Left lung (tissue), 10 donors: Measurements from ENCODE around the gene MBD4. TPM values are rescaled to one million over a fixed set of nuclear protein-coding genes. Genes with fewer than 3 reads are reported as not detected.
A peak's percentile ranks its signal among the peaks of the same experiment; 100 is the strongest.

Experiments
- ATAC-seq: fragments of 200-7000 bp; cut with Tn5 transposase; one replicate; pipeline ENCODE4 v1.9.1; 2020; ENCODE audit warnings: moderate library complexity
- DNase-seq, 4 donors: peaks; one replicate each; pipeline ENCODE4 v3.0.0-alpha.2; 2013 to 2020
- H3K27ac ChIP-seq, 2 donors: fragments of 200-600 bp; sonication (generic) in 1 of 2; one replicate each; pipeline versions ENCODE4 v1.5.0 to v1.8.0; 2020 to 2021
- H3K27me3 ChIP-seq, 2 donors: fragments of 200-600 bp; sonication (generic) in 1 of 2; one replicate each; pipeline versions ENCODE4 v1.5.0 to v1.8.0; 2020 to 2021
- H3K36me3 ChIP-seq, 2 donors: fragments of 200-600 bp; sonication (generic) in 1 of 2; one replicate each; pipeline versions ENCODE4 v1.5.0 to v1.8.0; 2020 to 2021
- H3K4me1 ChIP-seq, 2 donors: fragments of 200-600 bp; one replicate each; pipeline ENCODE4 v1.8.0; 2021
- H3K4me3 ChIP-seq, 2 donors: fragments of 200-600 bp; sonication (generic) in 1 of 2; one replicate each; pipeline versions ENCODE4 v1.5.0 to v1.8.0; 2020 to 2021; ENCODE audit warnings: mild to moderate bottlenecking in 1 of 2
- H3K9me3 ChIP-seq, 2 donors: fragments of 200-600 bp; sonication (generic) in 1 of 2; one replicate each; pipeline versions ENCODE4 v1.5.0 to v1.8.0; 2020 to 2021
- intact Hi-C, 2 donors: fragments of 100-400 bp; cut with DNase I; formaldehyde crosslinking; loops; one replicate each; pipeline versions ENCODE4 v1.11.2 to v1.14.2; 2022
- polyA plus RNA-seq, 6 donors: library from polyadenylated mRNA; unstranded; fragments of 120-200 nt; gene quantifications; one replicate each; pipeline ENCODE4 v1.2.1, GENCODE V29; 2013; ENCODE audit not compliant: insufficient read length in 6 of 6
- total RNA-seq, 2 donors: library from RNA; stranded (reverse); fragmentation: NEBNext Ultra II Directional; extraction: Animal tissue kit (Norgen Biotek cat#: 25700); gene quantifications; one replicate each; pipeline ENCODE4 v1.2.1, GENCODE V29; 2021
- TF ChIP-seq, protein P1 (sequence below), 2 donors: fragments of 200-600 bp; sonication (generic) in 1 of 2; IDR thresholded peaks; one replicate each; pipeline versions ENCODE4 v1.5.0 to v1.8.0; 2021; ENCODE audit warnings: antibody characterized with exemption in 2 of 2
- donor health status: DM: no; HTN: yes; CAD: no.
- donor health status: DM: no; HTN: no; CAD: no.

MBD4 gene
- total and polyA plus RNA-seq, 8 donors = 29.9 to 62.1 (median 52.2) TPM

- Histone ChIP-seq H3K4me3 (peak overlapping the region; percentile 77 to 87), H3K36me3 (peaks cover 8 to 24% of the 10 kb centered on the region in 2 donors), H3K4me1 (peaks cover 26 to 85% of the 10 kb centered on the region in 2 donors), H3K27me3 (no peaks in the 10 kb centered on the region), H3K9me3 (no peaks in the 10 kb centered on the region), H3K27ac (peak overlapping the region; percentile 93 to 97)
- ATAC-seq (no peak), DNase-seq (peak in 1 of 4 donors; percentile 51)
- intact Hi-C loops = no loop called here
- TF ChIP-seq, protein P1, sequence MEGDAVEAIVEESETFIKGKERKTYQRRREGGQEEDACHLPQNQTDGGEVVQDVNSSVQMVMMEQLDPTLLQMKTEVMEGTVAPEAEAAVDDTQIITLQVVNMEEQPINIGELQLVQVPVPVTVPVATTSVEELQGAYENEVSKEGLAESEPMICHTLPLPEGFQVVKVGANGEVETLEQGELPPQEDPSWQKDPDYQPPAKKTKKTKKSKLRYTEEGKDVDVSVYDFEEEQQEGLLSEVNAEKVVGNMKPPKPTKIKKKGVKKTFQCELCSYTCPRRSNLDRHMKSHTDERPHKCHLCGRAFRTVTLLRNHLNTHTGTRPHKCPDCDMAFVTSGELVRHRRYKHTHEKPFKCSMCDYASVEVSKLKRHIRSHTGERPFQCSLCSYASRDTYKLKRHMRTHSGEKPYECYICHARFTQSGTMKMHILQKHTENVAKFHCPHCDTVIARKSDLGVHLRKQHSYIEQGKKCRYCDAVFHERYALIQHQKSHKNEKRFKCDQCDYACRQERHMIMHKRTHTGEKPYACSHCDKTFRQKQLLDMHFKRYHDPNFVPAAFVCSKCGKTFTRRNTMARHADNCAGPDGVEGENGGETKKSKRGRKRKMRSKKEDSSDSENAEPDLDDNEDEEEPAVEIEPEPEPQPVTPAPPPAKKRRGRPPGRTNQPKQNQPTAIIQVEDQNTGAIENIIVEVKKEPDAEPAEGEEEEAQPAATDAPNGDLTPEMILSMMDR (IDR thresholded peaks at IDR 0.05) = no peak
Measured at GRCh38 chr3:129440618-129441190, 956 bp upstream of the MBD4 start.

DNA sequence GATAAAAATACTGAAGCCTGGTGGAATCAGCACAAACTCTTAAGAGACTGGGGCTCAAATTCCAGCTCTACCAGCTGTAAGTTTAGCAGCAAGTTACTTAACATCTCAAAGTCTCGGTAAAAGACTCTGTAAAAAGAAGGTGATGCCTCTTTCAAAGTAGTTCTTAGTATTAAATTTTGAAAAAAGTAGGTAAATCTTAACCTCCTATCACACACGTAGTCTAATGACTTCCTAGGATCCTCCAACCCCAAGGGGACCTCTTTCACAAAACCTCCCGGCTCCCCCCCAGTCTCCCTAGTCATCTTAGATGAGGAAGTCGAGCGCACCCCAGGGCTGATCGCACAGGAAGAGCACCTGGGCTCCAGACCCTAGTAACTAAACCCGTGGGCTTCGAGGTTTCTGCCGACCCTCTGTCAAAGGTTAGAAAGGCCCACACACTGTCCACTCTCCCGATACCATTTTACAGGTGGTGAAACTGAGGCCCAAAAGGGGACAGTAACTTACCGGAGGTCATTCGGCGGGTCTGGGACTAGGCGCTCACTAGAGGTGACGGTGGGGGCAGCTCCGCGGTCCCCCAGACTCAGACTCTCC lies 427 bp downstream of the MBD4 start:
- ATAC-seq = peak; percentile 15
- Histone ChIP-seq H3K27me3 (no peaks in the 10 kb centered on the region), H3K4me1 (peaks cover 30 to 81% of the 10 kb centered on the region in 2 donors), H3K9me3 (no peaks in the 10 kb centered on the region), H3K36me3 (peaks cover 8 to 36% of the 10 kb centered on the region in 2 donors), H3K27ac (peak overlapping the region; percentile 93 to 97), H3K4me3 (peak overlapping the region; percentile 77 to 87)
- DNase-seq = peak in 2 of 4 donors; percentile 70 to 81
- intact Hi-C loops = no loop called here
- TF ChIP-seq, protein P1 (IDR thresholded peaks at IDR 0.05) = no peak

DNA sequence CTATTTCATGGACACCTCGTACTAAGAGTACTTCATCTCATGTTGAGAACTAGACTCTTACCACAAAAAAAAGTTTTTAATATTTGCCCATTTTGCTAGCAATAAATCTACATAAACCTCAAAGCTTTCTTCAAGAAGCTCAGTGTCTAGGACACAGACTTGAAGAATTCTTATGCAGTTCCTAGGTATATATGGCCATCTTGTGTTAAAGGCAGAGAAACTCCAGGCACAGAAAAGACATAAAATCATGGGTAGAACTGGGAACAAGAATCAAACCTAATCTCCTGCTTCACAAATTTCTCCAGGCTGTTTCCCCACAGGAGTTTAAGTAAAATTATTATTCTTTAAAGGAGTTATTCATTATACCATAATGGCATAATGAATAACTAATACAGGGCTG lies 4.4 kb downstream of the MBD4 start:
- H3K27ac ChIP-seq = no peak overlapping the region
- intact Hi-C loops = no loop called here
- TF ChIP-seq, protein P1 (IDR thresholded peaks at IDR 0.05) = no peak
- no peaks in the 10 kb centered on the region for H3K27me3 ChIP-seq
- no peaks in the 10 kb centered on the region for H3K9me3 ChIP-seq
- peaks cover 10 to 50% of the 10 kb centered on the region in 2 donors for H3K4me1 ChIP-seq
- no peak for DNase-seq
- H3K4me3 ChIP-seq = peak overlapping the region in 1 of 2 donors; percentile 6
- no peak for ATAC-seq
- H3K36me3 ChIP-seq = peaks cover 8 to 75% of the 10 kb centered on the region in 2 donors

- Histone ChIP-seq H3K9me3 (no peaks in the 10 kb centered on the region), H3K36me3 (peaks cover 8 to 84% of the 10 kb centered on the region in 2 donors), H3K27me3 (no peaks in the 10 kb centered on the region), H3K27ac (no peak overlapping the region), H3K4me3 (no peak overlapping the region), H3K4me1 (peaks cover 10 to 50% of the 10 kb centered on the region in 2 donors)
- TF ChIP-seq, protein P1 (IDR thresholded peaks at IDR 0.05) = no peak
- intact Hi-C loops = no loop called here
- ATAC-seq (no peak), DNase-seq (no peak)
Measured at GRCh38 chr3:129434140-129434539, 5.6 kb downstream of the MBD4 start.

GRCh38 chr3:129433565-129433964 lies 6.2 kb downstream of the MBD4 start:
- ATAC-seq (no peak), DNase-seq (no peak)
- intact Hi-C loops = no loop called here
- Histone ChIP-seq H3K27ac (no peak overlapping the region), H3K4me3 (no peak overlapping the region), H3K36me3 (peaks cover 8 to 84% of the 10 kb centered on the region in 2 donors), H3K27me3 (no peaks in the 10 kb centered on the region), H3K4me1 (peaks cover 10 to 50% of the 10 kb centered on the region in 2 donors), H3K9me3 (no peaks in the 10 kb centered on the region)
- TF ChIP-seq, protein P1 (IDR thresholded peaks at IDR 0.05) = no peak
